ENCODE measurements around the gene LRRFIP2. TPM values are rescaled to one million over a fixed set of nuclear protein-coding genes. Genes with fewer than 3 reads are reported as not detected.

The LRRFIP2 gene
- total RNA-seq, 4 donors from 2014 or later = 59.0 to 122 (median 72.5) TPM

DNA sequence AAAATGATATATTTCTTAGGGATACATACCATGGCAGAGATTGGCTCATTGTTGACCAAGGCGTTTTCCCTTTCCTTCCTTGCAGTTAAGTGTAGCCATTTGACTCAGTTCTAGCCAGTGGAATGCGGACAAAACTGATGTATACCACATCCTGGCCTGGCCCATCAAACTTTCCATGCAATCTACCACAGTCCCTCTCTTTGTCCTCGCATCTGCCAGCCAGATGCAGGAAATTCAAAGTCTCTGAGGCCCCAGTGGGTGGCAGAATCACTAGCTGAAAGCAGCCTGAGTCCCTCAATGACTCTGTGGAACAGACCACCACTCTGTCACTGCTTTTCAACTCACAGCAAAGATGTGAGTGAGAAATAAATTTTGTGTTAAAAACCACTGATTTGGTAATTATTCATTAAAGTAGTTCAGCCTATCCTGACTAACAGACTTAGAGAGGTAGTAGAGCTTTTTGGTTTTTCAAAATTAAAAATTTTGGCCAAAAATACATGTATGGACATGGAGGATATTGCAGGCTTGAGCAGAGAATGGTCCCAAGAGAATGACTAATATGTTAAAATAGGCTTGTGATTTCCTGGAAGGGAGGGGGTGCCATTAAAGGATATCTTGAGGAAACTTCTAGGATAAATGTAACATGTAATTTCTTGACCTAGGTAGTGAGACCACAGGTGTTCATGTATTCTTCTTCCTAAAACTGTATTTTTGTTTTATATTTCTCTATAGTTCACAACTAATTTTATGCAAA lies 10.9 kb downstream of the LRRFIP2 start:
- H3K9me3 ChIP-seq = no peaks in the 10 kb centered on the region
- no peaks in the 10 kb centered on the region for H3K27me3 ChIP-seq
- no peak overlapping the region for H3K4me3 ChIP-seq
- WGBS = 50% methylated on average over 3 of the region's 3 CpGs
- H3K36me3 ChIP-seq = peaks cover 15% of the 10 kb centered on the region
- DNase-seq (ENCODE audit: low spot score in 2 of 2) = no peak
- no peak overlapping the region for H3K27ac ChIP-seq
- H3K4me1 ChIP-seq = peaks cover 5% of the 10 kb centered on the region
- TF ChIP-seq POLR2A (IDR thresholded peaks at IDR 0.05) (no peak), EP300 (IDR thresholded peaks at IDR 0.05) (no peak), POLR2AphosphoS5 (IDR thresholded peaks at IDR 0.05) (no peak)
- TF ChIP-seq, protein P1, sequence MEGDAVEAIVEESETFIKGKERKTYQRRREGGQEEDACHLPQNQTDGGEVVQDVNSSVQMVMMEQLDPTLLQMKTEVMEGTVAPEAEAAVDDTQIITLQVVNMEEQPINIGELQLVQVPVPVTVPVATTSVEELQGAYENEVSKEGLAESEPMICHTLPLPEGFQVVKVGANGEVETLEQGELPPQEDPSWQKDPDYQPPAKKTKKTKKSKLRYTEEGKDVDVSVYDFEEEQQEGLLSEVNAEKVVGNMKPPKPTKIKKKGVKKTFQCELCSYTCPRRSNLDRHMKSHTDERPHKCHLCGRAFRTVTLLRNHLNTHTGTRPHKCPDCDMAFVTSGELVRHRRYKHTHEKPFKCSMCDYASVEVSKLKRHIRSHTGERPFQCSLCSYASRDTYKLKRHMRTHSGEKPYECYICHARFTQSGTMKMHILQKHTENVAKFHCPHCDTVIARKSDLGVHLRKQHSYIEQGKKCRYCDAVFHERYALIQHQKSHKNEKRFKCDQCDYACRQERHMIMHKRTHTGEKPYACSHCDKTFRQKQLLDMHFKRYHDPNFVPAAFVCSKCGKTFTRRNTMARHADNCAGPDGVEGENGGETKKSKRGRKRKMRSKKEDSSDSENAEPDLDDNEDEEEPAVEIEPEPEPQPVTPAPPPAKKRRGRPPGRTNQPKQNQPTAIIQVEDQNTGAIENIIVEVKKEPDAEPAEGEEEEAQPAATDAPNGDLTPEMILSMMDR (IDR thresholded peaks at IDR 0.05) = no peak

DNA sequence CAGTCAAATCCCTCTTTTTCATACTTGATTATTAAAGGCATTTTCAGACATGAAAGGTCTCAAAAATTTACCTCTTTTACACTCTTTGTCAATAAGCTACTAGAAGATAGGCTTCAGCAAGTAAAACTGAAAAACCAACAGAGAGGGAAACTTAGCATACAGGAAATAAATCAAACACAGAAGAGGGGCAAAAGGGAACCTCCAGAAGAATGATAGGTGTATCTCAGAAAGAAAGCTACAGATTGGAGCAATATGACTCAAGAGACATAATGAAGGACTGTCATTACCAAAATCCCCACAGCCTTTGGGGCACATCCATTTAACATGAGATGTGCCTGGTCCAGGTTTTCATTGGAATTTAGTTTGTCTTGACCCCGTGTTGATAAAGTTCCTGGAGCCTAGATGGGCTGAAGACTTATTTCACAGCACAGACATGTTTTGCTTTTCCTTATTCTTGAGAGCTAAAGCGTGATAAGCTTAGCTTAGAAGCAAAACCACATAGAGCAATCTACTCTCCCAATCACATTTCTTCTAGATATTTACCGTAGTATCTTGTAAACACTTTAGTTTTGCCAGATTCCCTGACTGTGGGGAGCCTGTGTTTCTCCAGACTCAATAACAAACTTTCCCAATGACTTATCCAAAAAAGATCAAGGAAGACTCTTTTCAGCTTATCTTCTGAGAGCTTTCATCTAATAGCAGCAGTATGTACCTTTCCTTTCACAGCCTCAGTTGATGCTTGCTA lies 11.7 kb downstream of the LRRFIP2 start:
- TF ChIP-seq EP300 (IDR thresholded peaks at IDR 0.05) = no peak
- TF ChIP-seq, protein P1 (IDR thresholded peaks at IDR 0.05) = no peak
- no peak for TF ChIP-seq POLR2AphosphoS5 (IDR thresholded peaks at IDR 0.05)
- no peak for TF ChIP-seq POLR2A (IDR thresholded peaks at IDR 0.05)
- Histone ChIP-seq H3K36me3 (peaks cover 15% of the 10 kb centered on the region), H3K27ac (no peak overlapping the region)

DNA sequence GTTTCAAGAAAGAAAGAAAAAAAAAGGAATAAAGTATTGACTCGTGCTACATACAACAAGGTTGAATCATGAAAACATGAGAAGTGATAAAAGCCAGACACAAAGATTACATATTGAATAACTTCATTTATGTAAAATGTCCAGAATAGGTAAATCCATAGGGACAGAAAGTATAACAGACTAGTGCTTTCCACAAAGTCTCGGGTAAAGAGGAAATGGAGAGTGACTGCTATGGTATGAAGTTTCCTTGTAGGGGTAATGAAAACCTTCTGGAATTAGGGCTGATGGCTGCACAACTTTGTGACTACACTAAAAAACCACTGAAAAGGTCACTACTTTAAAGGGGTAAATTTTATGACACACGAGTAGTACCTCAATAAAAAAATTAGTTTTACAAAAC lies 13.0 kb downstream of the LRRFIP2 start:
- Histone ChIP-seq H3K27me3 (no peaks in the 10 kb centered on the region), H3K4me3 (no peak overlapping the region), H3K27ac (no peak overlapping the region), H3K9me3 (no peaks in the 10 kb centered on the region), H3K36me3 (peaks cover 15% of the 10 kb centered on the region), H3K4me1 (peaks cover 5% of the 10 kb centered on the region)
- DNase-seq (ENCODE audit: low spot score in 2 of 2) = no peak
- no peak for TF ChIP-seq POLR2A (IDR thresholded peaks at IDR 0.05)
- TF ChIP-seq, protein P1 (IDR thresholded peaks at IDR 0.05) = no peak
- TF ChIP-seq EP300 (IDR thresholded peaks at IDR 0.05) = no peak
- TF ChIP-seq POLR2AphosphoS5 (IDR thresholded peaks at IDR 0.05) = no peak
- 83% methylated on average over 3 of the region's 3 CpGs for WGBS

More for the DNA sequence above, 11.7 kb downstream of the LRRFIP2 start:
- no peak for DNase-seq (ENCODE audit: low spot score in 2 of 2)
- 77% methylated on average over 3 of the region's 3 CpGs for WGBS
- no peaks in the 10 kb centered on the region for H3K9me3 ChIP-seq
- peaks cover 5% of the 10 kb centered on the region for H3K4me1 ChIP-seq
- no peak overlapping the region for H3K4me3 ChIP-seq
- no peaks in the 10 kb centered on the region for H3K27me3 ChIP-seq

DNA sequence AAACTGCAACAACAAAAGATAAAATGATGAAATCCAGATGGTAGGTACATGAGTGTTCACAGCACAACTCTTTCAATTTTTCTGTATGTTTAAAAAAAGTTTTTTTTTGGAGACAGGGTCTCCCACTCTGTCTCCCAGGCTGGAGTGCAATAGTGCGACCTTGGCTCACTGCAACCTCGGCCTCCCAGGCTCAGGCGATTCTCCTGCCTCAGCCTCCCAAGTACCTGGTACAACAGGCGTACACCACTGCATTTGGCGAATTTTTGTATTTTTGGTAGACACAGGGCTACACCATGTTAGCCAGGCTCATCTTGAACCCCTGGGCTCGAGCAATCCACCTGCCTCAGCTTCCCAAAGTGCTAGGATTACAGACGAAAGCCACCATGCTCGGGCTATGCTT lies 18.6 kb downstream of the LRRFIP2 start:
- Histone ChIP-seq H3K9me3 (no peaks in the 10 kb centered on the region), H3K27ac (no peak overlapping the region), H3K36me3 (peaks cover 12% of the 10 kb centered on the region), H3K27me3 (no peaks in the 10 kb centered on the region), H3K4me3 (no peak overlapping the region), H3K4me1 (peaks cover 4% of the 10 kb centered on the region)
- DNase-seq (ENCODE audit: low spot score in 2 of 2) = no peak
- WGBS = 94% methylated on average over 8 of the region's 8 CpGs
- no peak for TF ChIP-seq POLR2A (IDR thresholded peaks at IDR 0.05)
- TF ChIP-seq, protein P1 (IDR thresholded peaks at IDR 0.05) = no peak

DNA sequence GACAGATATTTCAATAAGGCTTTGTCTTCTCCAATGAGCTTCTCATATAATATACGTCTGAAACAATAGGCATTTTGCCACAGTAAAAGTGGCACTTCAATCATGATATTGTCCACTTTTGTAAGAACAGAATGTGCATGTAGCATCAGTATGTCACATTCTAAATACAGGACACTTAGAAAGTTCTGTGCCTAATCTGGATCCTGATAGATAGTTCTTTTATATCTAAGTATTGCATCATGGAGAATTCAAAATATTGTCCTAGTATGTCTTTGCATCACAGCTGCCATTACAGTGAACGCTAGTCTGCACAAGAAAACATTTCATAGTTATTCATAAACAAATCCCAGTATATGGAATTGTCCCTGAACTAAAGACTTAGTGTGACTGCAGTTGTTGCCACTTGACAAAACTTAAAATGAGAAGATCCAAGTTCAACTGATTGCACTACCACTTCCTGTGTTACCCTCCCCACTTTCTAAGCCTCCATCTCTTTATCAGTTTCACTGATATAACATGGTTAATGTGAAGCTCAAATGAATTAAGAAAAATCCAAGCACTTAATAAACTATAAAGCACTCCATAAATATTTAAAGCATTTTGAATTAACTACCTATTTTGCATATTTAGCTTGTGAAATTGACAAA lies 19.6 kb downstream of the LRRFIP2 start:
- peaks cover 3% of the 10 kb centered on the region for H3K36me3 ChIP-seq
- no peak for DNase-seq (ENCODE audit: low spot score in 2 of 2)
- 81% methylated on average over 2 of the region's 2 CpGs for WGBS

More for the DNA sequence above, 19.6 kb downstream of the LRRFIP2 start:
- TF ChIP-seq POLR2A (IDR thresholded peaks at IDR 0.05) (no peak), POLR2AphosphoS5 (IDR thresholded peaks at IDR 0.05) (no peak), EP300 (IDR thresholded peaks at IDR 0.05) (no peak)
- TF ChIP-seq, protein P1 (IDR thresholded peaks at IDR 0.05) = no peak
- Histone ChIP-seq H3K9me3 (no peaks in the 10 kb centered on the region), H3K27me3 (no peaks in the 10 kb centered on the region), H3K4me3 (no peak overlapping the region), H3K4me1 (peaks cover 4% of the 10 kb centered on the region), H3K27ac (no peak overlapping the region)

All from suprapubic skin (tissue), 4 donors.